Measurements from ENCODE around the gene PFDN1. TPM values are rescaled to one million over a fixed set of nuclear protein-coding genes. Genes with fewer than 3 reads are reported as not detected.

PFDN1 gene
- total and polyA plus RNA-seq, 9 of the 15 experiments (the other 6 are each of a cell fraction or from before 2014, with no cell fraction given), result 45.5 to 215 (median 78.0) TPM

DNA sequence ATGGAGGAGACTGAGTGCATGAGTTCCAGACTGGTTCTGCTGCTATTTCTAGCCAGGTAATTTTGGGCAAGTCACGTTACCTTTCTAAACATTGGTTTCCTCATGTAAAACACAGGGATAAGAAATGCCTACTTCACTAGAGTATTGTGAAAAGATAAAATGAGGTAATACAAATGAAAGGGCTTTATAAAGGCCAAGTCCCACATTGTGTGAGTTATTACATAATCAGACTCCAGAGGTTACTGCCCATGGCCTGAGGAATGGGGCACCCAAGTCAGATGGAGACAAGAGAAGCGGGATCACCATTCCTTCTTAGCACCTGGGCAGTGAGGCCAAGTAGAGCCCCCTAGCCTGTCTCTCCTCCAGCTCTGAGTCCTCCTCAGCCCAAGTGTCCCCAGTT is 36.0 kb upstream of the PFDN1 start:
- Histone ChIP-seq H3K4me2 (ENCODE audit: insufficient read depth, low read length) (no peak overlapping the region), H4K20me1 (replicated peaks; ENCODE audit: control insufficient read depth, insufficient read depth, low read length) (no peaks in the 10 kb centered on the region), H2AFZ (ENCODE audit: low read depth, low read length) (no peak overlapping the region), H3K27me3 (ENCODE audit: control insufficient read depth in 2 of 2, insufficient read depth in 2 of 2, low read length in 2 of 2) (no peaks in the 10 kb centered on the region), H3K79me2 (ENCODE audit: control insufficient read depth, insufficient read depth, low read length) (no peaks in the 10 kb centered on the region), H3K9ac (ENCODE audit: insufficient read depth in 1 of 2, low read depth in 2 of 2, low read length in 2 of 2) (no peak overlapping the region), H3K9me3 (replicated peaks; ENCODE audit: control insufficient read depth, insufficient read depth, low read depth, low read length) (no peaks in the 10 kb centered on the region), H3K4me1 (replicated peaks in 1 of 2; ENCODE audit: control insufficient read depth in 2 of 2, insufficient read depth in 2 of 2, low read length in 2 of 2) (peaks cover 0 to 7% of the 10 kb centered on the region in 2 experiments; a peak in 1 of 5 replicates), H3K36me3 (ENCODE audit: control insufficient read depth, insufficient read depth, low read length) (no peaks in the 10 kb centered on the region), H3K27ac (ENCODE audit: extremely low read depth, low read depth, low read length) (no peak overlapping the region), H3K9me1 (ENCODE audit: control insufficient read depth, insufficient read depth, low read length) (no peaks in the 10 kb centered on the region), H3K4me3 (no peak overlapping the region)
- intact Hi-C loops (cut with micrococcal nuclease) (no loop called here), in situ Hi-C loops (cut with MboI) (no loop called here)
- POLR2A ChIA-PET, result no interaction called here
- ATAC-seq (no peak), FAIRE-seq (no peak), DNase-seq (ENCODE audit: extremely low read depth in 1 of 4, low spot score in 3 of 4) (no peak)
- CTCF ChIA-PET (ENCODE audit: low intra/inter-chr PET ratio), result interaction anchor here (0.5 kb wide), 1 partner anchor 181 kb away, joined by 4 read pairs; no protein-coding TSS in a partner anchor
- no TSS peak for BruUV-seq (replicated peaks)
- WGBS (ENCODE audit: insufficient coverage, low coverage, missing lambda C conversion rate), result 41% methylated on average over 2 of the region's 2 CpGs
- TF ChIP-seq, protein P1, sequence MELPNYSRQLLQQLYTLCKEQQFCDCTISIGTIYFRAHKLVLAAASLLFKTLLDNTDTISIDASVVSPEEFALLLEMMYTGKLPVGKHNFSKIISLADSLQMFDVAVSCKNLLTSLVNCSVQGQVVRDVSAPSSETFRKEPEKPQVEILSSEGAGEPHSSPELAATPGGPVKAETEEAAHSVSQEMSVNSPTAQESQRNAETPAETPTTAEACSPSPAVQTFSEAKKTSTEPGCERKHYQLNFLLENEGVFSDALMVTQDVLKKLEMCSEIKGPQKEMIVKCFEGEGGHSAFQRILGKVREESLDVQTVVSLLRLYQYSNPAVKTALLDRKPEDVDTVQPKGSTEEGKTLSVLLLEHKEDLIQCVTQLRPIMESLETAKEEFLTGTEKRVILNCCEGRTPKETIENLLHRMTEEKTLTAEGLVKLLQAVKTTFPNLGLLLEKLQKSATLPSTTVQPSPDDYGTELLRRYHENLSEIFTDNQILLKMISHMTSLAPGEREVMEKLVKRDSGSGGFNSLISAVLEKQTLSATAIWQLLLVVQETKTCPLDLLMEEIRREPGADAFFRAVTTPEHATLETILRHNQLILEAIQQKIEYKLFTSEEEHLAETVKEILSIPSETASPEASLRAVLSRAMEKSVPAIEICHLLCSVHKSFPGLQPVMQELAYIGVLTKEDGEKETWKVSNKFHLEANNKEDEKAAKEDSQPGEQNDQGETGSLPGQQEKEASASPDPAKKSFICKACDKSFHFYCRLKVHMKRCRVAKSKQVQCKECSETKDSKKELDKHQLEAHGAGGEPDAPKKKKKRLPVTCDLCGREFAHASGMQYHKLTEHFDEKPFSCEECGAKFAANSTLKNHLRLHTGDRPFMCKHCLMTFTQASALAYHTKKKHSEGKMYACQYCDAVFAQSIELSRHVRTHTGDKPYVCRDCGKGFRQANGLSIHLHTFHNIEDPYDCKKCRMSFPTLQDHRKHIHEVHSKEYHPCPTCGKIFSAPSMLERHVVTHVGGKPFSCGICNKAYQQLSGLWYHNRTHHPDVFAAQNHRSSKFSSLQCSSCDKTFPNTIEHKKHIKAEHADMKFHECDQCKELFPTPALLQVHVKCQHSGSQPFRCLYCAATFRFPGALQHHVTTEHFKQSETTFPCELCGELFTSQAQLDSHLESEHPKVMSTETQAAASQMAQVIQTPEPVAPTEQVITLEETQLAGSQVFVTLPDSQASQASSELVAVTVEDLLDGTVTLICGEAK (IDR thresholded peaks at IDR 0.05), result no peak
- TF ChIP-seq, protein P1 (CRISPR knock-in tag; IDR thresholded peaks at IDR 0.05), result no peak
- TF ChIP-seq ARID1B (IDR thresholded peaks at IDR 0.05), result no peak
- TF ChIP-seq NCOA6 (IDR thresholded peaks at IDR 0.05), result no peak
- no peak for TF ChIP-seq NEUROD1 (IDR thresholded peaks at IDR 0.05; ENCODE audit: borderline replicate concordance, low read depth, low read length, partially characterized antibody)
- TF ChIP-seq ZNF217 (CRISPR knock-in tag; IDR thresholded peaks at IDR 0.05), result no peak
- no peak for TF ChIP-seq ETV5 (CRISPR knock-in tag; IDR thresholded peaks at IDR 0.05; ENCODE audit: low read depth)

All from K562 (cell line).